HG03342 (cell line): ENCODE results near the gene FGF11.

Experiments used
- ATAC-seq: cut with Tn5 transposase; IDR thresholded peaks from one replicate; pipeline ENCODE4 v1.9.1; 2021; ENCODE audit warnings: mild to moderate bottlenecking, moderate library complexity; ENCODE audit not compliant: unreplicated experiment

The FGF11 gene

DNA sequence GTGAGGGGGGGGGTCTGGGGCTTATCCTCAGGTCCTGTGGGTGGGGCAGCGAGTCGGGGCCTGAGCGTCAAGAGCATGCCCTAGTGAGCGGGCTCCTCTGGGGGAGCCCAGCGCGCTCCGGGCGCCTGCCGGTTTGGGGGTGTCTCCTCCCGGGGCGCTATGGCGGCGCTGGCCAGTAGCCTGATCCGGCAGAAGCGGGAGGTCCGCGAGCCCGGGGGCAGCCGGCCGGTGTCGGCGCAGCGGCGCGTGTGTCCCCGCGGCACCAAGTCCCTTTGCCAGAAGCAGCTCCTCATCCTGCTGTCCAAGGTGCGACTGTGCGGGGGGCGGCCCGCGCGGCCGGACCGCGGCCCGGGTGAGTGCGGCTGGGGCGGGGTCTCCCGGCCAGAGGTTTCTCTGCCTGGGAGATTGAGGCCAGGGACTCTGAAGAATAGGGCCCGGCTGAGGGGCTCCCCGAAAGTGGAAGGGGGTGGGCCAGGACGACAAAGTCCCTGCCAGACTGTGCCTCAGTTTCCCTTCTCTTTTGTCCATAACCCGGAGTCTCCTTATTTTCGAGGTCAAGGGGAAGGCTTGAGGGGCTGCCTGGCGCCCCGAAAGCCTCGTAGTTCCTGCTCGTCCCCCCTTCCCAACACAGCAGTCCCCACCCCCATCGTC is at the start of gene FGF11:
Gene FGF11 (plus strand): TSS at position 51 of the 651 bp plus-strand sequence. CDS start 109 bp downstream, at position 160.
- no peak for ATAC-seq

DNA sequence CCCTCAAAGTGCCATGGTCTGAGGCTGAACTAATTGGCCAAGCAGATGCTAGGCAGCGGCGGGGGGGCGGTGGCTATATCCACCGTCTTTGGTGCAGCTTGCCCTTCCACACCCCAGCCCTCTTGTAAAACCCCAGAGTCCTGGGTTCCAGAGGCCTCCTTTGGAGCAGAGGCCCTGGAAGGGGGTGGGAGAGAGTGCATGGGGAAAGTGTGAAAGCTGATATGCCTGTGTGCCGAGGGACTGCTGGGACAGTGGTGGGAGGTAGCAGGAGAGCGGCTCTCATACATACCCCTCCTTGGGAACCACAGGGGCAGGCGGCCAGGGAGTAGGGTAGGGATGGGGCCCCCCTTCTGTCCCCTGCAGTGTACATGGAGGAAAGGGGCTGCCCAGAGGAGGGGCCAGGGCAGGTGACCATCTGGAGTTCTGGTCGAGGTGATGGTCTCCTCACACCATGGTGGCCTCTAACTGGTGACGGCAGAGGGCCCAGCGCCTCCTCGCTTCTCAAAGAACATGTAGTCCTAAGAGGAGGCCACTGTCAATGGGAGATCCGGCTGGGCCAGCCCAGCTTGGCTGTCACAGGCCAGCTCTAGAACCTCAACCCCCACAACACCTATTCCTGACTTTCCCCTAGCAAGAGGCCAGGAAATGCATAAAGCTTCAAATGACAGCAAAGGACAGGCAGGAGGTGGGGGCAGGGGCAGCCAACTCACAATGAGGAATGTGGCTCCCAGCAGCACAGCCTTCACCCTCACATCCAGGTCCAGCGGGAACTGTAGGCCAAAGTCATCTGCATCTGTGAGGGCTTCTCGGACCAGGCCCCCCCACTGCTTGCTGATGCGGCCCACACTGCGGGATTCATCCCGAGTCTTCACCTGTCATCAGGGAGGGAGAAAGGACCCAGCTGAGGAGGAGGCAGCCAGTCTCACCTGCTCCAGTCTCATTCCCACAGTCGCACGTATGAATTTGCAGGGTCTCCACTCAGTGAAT is 49.1 kb upstream of the FGF11 start:
- no peak for ATAC-seq

DNA sequence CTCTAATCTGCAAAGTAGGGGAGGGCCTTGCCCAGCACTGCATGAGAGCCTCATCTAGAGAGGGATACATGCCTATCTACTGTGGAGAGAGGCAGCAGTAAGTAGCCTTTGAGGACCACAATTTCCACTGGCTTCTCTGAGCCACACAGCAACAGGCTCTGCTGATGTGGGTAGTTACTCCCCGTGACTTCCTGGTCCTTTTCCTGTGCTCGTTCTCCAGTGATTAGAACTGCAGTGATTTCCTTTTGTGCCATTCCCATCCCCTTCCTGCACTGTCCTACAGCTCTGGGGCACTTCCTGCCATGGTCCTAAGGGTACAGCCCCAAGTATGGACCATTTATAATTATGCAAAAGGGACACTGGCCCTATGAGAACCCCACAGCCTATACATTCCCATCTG is 48.0 kb upstream of the FGF11 start:
- ATAC-seq, result no peak

DNA sequence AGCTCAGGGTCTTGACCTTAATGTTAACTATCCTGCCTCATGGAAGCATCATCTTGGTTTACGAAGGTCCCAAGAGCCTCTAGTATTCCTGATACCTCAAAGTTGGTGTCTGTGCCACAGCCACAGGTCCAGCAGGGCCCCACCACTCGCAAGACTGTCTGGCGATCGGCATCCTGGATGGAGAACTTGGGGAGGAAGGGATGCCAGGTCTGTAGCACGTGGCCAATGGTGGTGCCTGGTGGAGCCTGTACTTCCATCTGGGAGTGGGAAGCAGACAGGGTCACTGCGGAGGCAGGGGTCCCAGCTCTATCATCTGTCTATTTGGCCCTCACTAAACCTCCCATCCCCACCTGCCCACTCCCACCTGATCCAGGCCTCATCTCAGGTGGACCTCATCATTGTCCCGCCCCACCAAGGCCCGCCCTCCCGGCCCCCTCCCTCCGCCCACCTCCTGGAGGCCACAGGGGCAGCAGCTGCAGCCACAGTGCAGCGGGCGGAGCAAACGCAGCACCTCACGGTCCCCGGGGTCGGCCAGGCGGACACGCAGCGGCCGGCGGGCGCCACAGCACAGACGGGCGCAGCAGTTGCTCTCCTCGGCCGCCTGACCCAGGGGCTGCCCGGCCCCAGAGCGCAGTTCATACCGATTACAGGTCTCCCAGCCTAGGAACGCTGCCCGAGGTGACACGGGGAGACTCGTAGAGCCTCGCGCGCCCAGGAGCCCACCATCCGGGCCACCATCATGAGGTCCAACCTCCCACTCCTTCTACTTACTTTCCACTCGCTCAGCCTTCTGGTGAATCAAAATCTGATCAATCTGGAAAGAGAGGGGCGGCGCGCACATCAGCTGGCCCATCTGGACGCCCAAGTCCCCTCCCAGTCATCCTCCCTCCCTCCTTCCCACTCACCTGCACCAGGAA is 46.4 kb upstream of the FGF11 start:
- ATAC-seq, result no peak

DNA sequence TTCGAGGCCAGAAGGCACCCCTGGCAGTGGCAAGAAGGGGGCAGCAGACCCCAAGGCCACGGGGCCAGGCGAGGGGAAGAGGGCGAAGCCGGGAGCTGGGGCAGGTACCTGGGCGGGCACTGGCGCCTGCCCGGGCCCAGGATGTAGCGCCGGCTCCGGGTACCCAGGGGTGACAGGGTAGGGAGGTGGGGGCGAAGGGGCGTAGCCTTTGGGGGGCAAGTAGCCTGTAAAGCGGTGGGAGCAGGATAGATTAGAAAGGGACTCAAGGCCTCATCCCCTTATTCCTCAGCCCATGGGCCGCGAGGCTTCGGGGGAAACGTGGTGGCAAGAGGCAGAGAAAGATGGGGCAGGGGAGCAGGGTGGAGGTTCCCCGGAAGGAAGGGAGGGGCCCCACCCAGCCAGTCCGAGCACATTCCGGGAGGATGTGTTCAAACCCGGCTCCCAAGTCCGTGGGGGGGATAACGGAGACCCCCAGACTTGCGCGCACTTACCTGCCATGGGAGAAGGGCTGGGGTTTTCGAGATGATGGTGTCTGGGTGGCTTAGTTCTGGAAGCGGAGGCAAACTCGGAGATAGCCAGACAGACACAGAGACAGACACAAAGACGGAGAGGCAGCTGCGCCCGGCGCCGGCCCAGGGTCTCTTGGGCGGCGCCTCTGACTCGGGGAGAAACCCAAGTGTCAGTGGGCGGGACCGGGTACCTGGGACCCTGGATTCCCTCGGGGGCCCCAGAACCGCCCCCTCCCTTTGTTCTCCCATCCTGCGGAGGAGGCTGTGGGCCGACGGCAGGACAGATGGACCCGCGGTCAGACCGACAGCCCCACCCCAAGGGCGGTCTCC is 45.5 kb upstream of the FGF11 start:
- ATAC-seq, result peak; percentile 39

DNA sequence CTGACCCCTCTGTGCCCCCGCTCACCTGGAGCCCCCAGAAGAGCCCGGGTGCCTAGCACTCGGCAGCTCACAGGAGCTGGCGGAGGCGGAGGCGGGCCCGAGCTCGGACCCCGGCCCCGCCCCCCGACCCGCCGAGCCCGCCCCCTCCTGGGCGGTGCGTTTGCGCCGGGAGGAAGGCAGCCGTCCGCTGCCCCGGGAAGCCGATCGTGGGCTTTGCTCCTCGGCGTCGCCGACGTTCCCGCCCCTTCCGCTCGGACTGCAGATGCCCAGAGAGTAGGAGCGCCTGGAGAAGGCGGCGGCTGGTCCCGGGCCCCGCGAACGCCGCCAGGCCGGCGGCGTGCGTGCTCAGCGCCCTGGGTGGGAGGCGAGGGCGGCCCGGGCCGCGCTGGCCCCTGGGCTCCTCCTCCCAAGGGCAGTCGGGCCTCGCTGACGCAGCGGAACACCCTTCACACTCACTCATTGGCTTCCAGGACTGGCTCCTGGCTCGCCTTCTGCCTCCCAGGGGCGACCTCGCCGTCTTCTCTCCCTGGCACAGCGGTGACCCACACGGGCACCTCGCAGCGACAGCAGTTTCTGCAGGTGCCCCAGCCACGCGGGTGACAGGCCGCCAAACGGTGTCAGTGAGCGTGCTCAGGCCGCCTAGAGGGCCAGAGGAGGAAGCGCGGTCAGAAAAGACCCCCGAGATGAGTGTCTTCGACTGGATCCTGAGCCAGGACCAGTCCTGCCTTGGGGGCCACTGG is 44.7 kb upstream of the FGF11 start, which contains the start of gene PLSCR3:
Gene PLSCR3 (minus strand): TSS at position 74 of the 740 bp plus-strand sequence. CDS start 415 bp downstream, outside the sequence.
- peak; percentile 72 for ATAC-seq

DNA sequence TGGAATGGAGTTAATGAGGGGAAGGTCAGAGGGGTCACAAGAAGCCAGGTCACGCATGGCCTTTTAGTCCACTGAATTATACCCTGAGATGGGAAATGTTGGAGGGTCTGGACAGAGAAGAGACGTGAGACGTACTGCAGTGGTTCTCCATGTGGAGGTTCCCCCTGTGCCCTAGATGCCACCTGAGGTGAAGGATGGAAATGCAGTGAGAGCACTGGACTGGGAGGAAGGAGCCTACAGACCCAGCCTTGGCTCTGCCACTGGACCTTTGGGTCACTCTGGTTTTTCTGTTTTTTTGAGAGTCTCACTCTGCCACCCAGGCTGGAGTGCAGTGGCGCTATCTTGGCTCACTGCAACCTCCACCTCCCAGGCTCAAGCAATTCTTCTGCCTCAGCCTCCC is 43.2 kb upstream of the FGF11 start:
- no peak for ATAC-seq

DNA sequence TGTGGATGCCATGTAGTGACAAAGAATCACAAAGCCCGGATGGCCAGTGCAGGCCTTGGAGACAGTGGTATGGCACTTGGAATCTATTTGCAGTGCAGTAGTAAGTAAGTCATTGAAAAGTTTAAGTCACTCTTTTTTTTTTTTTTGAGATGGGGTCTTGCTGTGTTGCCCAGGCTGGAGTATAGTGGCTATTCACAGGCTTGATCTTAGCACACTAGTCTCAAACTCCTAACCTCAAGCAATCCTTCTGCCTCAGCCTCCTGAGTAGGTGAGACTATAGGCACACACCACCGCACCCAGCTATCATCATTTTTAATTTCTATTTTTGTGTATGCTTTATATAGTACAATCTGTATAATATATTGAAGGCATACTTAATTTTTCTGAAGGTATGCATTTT is 40.7 kb upstream of the FGF11 start:
- ATAC-seq, result no peak

DNA sequence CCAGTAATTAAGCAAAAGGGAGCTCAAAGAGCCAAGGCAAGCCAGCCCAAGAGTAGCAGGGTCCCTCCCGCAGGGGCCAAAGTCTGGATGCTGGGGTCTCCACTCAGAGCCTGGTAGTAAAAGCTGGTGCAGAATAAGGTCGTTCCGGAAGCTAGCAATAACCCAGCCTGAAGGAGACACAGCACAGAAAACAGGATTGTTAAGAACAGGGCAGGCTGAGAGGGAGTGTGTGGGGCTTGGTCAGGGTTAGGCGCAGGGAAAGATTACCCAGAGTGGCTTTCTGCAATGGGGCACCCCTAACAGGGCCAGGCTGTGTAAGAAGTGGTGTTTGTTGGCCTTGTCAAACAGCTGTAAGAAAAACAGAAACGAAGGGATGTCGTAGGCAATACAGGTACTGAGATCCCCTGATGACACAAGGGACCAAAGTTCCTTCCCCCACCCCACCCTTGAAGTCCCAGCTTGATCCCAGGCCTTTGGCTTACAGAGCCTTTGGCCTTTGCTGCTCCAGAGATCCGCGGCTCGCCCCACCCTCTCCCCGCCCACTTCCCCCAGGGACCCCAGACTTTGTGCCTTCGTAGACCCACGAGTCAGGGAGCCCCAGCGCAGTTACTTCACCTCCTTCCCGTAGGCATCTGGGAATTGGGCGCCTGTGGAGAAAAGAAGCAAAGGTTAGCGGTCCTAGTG is 36.1 kb upstream of the FGF11 start:
- ATAC-seq, result no peak

DNA sequence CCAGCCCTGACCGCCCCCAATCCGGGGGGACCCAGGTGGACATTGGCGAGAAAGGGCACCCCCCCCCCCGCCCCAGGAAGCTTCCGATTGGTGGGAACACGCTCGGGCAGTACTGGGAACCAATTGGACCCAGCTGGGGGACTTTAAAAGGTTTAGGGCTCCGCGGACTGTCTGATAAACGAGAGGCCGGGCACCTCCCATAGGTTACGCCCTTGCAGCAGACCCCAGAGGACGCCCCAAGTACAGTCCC is 35.7 kb upstream of the FGF11 start:
- ATAC-seq, result no peak

DNA sequence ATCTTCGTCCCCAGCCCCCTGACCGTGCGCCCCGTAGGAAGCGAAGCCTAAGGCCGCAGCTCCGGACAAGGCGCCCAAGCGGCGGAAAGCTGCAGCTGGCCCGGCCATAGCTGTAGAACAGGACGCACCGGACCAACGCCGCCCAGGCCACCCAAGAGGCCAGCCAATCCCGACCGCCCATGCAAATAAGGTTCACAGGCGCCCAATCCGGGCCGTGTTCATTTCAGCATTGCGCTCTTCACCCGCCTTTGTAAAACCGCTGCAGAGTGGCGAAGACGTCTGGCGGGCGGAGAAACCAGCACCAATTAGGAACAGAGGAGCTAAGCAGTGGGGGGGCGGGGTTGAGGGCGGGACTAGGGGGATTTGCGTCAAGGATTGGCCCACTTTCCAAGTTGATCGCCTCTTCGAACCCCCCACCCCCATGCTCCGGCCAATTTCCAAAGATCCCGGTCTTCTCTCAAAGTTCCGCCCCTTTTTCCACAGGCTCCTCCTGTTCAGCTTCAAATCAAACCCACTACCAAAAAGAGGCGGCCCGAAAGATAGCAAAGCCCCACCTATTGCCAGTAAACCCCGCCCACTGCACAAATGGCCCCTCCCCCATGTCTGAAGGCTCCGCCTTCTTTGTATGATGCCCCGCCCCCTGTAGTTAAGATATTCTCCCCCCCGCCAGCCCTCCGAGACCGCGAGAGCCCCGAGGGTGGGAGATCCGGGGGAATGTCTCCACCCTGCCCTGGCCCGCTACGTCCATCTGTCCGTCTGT is 35.2 kb upstream of the FGF11 start, which contains the start of gene TMEM256:
Gene TMEM256 (minus strand): TSS at position 121 of the 760 bp plus-strand sequence. CDS start 13 bp downstream, at position 108.
- peak; percentile 88 for ATAC-seq

DNA sequence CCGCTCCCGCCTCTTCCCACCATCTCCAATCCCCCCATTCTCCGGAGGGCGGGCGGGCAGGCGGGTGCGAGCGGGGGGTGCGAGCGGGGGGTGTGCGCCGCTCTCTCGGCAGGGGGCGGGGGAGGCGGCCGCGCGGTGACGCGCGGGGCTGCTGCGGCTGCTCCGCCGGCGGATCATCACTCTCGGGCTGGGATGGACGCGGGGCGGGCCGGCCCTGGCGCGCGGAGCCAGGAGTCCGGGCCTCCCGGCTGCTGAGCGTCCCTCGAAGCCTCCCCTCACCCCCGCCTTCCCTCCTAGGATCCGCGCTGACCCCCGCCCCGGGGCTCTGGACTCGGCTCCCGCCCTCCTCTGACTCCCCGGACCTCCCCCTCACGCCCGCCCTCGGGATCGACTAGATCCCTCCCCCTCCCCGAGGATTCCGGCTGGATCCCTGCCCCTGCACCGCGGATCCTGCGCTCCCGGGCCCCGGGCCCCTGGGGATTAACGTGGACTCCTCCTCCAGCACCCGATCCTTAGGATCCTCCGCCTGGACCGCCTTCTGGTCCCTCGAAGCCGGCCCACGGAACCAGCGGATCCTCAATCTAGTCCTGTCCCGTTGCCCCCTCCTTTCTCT is 34.5 kb upstream of the FGF11 start:
- ATAC-seq, result peak; percentile 15

DNA sequence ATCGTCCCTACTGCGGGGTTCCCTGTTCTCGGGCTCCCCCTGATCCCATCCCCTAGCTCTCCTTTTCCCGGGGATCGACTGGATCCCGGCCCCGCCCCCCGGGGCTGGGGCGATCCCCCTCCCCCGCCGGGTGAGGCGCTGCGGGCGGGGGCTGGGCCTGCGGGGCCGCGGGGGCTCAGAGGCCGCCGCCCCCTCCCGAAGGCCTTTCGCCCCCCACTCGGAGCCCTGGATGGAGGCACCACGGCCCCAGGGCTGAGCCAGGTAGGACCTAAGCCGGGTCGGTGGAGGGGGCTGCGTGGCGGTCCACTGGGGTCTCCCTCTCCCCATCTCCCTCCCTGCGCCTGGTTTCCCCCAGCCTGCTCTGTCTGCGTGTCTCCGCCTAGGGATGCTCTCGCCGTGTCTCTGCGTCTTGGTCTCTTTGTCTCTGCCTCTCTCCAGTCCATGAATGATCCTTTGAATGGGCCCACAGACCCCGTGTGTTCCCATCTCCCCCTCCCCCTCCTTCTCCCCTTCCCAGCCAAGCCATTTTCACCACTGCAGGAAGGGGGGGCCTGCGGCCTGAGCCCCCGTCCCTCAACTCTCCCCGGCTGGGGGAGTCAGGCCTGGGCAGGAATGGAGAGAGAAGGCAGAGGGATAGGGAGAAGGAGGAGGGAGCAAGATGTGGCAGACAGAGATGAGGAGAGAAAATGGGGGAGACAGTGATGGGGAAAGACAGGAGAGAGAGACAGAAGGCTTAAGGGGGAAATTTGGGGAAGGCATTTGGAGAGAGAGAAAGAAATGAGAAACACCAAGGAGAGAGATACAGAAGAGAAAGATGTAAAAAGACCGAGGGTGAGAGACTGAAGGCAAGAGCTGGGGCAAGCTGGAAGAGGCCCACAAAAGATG is 33.7 kb upstream of the FGF11 start:
- no peak for ATAC-seq

DNA sequence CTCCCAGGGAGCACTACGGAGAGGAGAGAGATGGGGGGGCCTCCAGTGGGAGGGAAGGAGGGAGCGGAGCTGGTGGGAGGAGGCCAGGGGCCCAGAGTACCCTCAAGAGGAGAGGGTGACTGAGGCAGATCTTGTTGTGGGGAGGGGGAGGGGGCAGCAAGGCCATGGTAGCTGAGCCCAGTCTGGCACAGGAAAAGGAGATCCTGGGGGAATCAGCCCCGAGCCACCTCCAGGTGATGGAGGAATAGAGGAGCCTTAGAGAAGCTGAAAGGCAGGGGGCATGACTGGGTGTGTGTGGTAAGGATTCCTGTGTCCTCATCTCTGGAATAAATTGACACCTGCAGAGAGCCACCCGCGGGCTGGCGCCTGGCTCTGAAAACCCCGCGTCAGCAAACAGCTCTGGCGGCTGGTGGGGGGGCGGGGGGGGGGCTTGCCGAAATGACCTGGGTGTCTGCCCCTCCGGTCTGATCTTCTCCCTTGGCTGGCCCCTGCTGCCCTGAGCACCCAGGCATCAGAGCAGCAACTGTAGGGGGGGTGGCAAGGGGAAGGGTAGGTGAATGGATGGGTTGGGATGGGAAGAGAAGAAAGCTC is 33.0 kb upstream of the FGF11 start:
- ATAC-seq, result no peak

DNA sequence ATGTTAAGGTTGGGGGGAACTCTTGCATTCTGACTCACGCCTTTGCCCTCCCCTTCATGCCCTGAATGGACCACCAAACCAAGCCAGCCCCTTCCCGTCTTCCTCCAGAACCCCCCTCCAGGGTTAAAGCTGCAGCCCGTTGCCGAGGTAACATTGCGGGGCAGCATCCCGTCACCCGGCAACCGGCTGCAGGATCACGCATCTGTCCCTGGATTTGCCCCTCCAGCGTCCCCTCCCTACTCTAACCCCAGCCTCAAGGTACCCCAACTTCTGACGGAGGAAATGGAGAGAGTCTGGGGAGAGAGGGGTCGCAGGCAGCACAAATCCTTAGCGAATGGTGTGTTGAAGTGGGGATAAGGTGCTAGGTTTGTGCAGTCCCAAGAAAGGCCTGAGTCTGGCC is 32.2 kb upstream of the FGF11 start:
- no peak for ATAC-seq

DNA sequence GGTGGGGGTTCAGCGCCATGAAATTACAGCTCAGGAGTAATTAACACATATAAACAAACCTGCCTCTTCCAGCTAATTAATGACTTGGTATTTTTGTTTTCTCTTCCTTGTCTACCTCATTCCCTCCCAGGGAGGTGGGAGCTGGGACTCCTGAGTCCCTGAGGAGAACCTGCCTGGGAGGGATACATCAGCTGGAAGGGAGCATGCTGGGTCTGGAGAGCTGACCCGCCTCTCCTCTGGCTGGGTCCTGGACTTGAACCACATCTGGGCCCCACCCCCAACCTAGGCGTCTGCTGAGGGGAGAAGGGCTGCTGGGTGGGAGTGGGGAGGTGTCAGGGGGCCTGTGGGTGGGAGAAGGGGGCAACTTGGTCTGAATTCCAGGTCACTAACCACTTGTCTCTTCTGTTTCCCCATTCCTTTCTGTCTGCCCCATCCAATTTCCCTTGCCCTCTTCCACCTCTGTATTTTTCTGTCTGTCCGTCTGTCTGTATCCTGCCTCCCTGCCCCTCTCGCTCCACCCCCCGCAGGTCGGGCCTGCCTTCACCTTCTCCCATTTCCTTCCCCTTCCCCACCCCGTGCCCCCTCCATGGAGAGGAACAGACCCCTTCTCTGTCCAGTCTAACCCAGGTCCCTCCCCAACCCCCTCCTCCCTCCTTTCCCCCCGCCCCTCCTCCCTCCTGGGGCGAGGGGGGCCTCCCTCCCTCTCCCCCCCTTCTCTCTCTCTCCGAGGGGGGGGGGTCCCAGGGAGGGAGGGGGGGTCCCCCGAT is 31.6 kb upstream of the FGF11 start, which contains the start of gene NLGN2:
Gene NLGN2 (plus strand): TSS at position 361 of the 767 bp plus-strand sequence. CDS start 411 bp downstream, outside the sequence.
- ATAC-seq, result no peak
